Dedifferentiated amniotic fluid mesenchymal stem cell (primary cell): ENCODE measurements around the gene ARHGEF11.
"Not testable (repeated sequence)": the region's sequence is repeated elsewhere in the genome, so short reads cannot be mapped to it uniquely, and the experiment has no call there.

Source experiments
- DNase-seq: peaks from one replicate; pipeline ENCODE4 v3.0.0-alpha.2; 2016; ENCODE audit errors: extremely low spot score

Gene ARHGEF11

DNA sequence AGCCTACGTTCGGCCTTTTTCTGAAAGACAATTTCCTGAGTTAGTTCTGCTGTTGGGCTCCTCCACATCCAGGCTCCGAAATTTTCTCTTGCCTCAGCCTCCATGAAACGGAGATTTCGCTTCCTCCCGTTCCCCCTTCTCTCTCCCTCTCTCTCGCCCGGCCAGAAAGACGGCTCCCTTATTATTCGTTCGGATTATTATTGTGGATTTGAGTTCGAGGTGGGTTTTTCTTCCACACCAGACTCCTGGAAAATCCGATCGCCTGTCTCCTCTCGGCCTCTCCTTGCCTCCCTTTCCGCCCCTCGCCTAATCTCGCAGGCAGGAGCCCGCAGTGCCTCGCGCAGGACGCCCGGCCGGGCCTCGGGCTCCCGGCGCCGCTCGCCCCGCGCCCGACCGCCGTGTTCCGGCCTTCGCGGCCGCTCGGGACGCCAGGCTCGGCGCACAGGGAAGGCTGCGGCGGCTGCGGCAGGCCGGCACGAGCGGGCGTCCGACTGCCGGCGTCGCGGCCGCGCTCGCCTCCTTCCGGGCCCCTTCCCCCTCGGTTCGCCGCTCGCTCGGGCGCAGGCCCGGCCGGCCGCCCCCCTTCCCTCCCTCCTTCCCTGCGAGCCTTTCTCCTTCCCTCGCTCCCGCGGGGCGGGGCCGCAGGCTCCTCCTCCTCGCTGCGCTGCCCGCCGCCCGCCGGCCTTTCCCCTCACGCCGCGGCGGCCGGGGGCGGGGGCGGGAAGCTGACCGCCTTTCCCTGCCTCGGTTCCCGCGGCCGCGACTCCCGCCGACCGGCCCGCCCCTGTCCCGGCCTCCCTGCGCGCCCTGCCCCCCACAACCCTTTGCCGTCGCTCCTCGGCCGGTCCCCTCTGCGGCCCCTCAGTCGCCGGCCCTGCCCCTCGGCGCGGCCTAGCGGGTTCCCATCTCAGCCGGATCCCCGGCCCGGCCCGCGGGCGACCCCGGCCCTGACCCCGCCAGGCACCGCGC is at the start of gene ARHGEF11:
TSS of gene ARHGEF11 (minus strand) at position 493 of the 969 bp plus-strand sequence. CDS start 1,412 bp downstream, outside the sequence.
- peak; percentile 86 for DNase-seq

DNA sequence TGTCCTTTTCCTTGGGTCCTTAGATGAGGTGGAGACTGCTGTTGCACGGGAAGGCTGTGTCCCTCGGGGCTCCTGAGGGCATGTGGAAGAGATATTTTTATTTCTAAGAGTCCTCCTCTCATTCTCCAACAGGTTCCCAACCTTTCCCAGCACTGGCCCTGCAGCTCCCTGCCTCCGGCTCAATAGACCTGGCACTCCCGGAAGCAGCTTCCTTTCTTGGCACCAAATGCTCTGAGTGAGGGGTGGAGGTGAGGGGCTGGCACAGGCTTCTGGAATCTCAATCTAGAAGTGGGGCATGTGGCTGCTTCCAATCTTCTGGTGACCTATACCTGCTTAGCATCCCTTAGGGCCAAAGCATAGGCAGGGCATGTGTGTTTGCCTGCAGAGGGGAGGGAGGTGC is 49.5 kb upstream of the ARHGEF11 start:
- no peak for DNase-seq

DNA sequence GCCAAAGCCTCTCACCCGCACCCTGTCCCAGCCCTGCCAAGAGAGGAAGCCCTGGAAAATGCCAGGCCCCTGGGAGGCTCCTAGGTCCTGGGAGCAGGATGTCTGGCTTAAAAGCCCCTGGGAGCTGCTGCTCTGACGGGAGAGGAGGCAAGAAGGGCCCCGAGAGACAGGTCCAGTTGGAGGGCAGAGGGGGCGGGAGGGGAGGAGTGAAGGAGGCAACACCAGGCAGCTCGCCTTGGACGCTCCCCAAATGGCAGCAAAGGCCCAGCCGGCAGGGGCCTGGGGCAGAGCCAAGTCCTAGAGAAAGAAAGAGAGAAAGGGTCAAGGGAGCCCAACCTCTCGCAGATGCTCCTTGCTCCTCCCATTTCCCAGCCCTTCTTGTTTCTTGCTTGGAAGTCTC is 47.3 kb upstream of the ARHGEF11 start:
- no peak for DNase-seq

- no peak for DNase-seq
These were observed 46.2 kb upstream of the ARHGEF11 start for GRCh38 chr1:157091668-157092273.

- no peak for DNase-seq
These were observed 45.6 kb upstream of the ARHGEF11 start for GRCh38 chr1:157091186-157091585.

GRCh38 chr1:157090771-157091170 is 45.2 kb upstream of the ARHGEF11 start:
- DNase-seq: no peak

- DNase-seq: peak; percentile 94
These were observed 44.7 kb upstream of the ARHGEF11 start for GRCh38 chr1:157090196-157090647.

- no peak for DNase-seq
These were observed 44.2 kb upstream of the ARHGEF11 start for GRCh38 chr1:157089789-157090188.

DNA sequence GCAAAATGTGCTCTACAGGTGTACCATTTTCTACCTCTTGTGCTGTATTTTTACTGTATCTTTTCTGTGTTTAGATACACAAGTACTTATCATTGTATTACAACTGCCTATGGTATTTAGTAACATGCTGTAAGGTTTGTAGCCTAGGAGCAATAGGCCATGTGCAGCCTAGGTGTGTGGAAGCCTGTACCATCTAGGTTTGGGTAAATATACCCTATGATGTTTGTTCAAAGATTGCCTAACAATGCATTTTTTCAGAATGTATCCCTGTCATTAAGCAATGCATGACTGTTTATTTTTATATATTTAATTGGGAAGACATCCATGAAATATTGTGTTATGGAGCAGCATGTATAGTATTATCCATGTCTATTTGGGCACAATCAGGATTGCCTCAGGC is 43.1 kb upstream of the ARHGEF11 start:
- no peak for DNase-seq

GRCh38 chr1:157087030-157087429 is 41.5 kb upstream of the ARHGEF11 start:
- no peak for DNase-seq

GRCh38 chr1:157086299-157086698 is 40.8 kb upstream of the ARHGEF11 start:
- no peak for DNase-seq

DNA sequence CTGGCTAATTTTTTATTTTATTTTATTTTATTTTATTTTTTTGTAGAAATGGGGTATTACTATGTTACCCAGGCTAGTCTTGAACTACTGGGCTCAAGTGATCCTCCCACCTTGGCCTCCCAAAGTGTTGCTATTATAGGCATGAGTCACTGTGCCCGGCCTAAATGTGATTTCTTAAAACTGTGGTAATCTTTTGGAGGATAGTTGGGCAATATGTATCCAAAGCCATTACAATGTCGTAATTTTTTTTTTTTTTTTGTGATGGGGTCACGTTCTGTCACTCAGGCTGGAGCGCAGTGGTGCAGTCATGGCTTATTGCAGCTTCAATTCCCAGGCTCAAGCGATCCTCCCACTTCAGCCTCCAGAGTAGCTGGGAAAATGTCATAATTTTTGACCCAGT is 39.9 kb upstream of the ARHGEF11 start:
- DNase-seq: no peak

DNA sequence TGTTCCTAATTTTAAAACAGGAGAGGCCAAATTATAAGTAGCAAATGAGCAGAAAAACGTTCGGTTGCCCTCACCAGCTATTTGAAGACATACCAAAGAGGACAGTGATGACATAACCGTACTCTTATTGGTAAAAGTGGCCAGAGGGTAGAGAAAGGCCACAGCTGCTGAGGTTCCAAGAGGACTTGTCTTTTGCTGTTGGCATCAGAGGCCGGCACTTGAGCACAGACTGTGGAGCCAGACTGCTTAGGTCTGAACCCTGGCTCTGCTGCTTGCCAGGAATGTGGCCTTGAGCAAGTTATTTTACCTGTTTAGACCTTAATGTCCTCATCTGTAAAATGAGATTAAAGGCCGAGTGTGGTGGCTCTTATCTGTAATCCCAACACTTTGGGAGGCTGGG is 39.2 kb upstream of the ARHGEF11 start:
- no peak for DNase-seq

DNA sequence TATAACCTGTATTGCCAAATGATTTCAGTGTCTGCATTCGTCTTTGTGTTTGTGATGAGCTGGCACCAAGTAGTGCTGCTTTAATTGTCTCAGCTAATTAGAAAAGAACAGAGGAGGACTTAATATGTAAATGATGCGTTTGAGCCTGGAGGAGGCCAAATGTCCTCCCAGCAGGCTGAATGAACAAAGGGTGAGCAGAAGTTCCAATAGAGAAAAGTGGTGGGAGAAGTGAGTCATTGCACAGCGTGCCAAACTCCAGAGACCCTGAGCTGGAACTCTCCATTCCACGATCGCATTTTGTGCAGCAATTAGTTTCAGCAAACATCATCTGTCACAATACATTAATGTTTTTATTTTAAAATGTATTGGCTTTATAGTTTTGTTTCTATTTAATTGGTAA is 36.2 kb upstream of the ARHGEF11 start:
- DNase-seq: no peak

DNA sequence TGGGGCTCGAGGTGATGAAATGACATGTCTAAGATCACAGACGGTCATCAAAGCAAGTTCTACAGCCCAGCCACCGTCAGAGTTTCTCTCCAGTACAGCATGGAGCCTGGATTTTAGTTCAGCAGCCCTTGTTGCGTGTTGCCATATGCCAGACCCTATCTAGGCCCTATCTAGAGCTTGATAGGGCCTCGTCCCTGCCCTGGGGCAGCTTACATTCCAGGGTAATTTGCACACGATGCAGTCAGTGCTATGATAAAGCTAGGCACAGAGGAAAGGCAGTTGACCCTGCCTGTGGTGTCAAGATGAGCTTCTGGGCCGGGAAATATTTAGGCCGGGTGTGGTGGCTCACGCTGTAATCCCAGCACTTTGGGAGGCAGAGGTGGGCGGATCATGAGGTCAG is 35.2 kb upstream of the ARHGEF11 start:
- DNase-seq: no peak

DNA sequence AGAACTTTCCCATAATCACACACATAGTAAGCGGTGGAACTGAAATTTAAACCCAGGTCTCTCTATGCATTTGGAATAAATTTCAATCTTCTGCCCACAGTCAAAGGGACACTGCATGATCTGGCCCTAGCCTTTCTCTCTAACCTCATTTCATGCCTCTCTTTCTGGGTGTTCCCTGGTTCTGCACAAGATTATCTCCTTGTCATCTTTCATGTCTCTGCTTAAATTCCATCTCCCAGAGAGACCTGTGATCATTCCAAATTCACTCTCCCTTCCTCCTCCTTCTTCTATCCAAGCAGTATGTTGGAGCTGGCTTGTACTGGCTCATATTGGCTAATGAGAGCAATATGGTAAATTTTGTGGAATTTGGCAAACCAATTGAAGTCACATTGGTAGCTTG is 31.9 kb upstream of the ARHGEF11 start:
- DNase-seq: no peak

- no peak for DNase-seq
These were observed 28.6 kb upstream of the ARHGEF11 start for GRCh38 chr1:157073944-157074685.

GRCh38 chr1:157069601-157070000 is 24.1 kb upstream of the ARHGEF11 start:
- DNase-seq: no peak

DNA sequence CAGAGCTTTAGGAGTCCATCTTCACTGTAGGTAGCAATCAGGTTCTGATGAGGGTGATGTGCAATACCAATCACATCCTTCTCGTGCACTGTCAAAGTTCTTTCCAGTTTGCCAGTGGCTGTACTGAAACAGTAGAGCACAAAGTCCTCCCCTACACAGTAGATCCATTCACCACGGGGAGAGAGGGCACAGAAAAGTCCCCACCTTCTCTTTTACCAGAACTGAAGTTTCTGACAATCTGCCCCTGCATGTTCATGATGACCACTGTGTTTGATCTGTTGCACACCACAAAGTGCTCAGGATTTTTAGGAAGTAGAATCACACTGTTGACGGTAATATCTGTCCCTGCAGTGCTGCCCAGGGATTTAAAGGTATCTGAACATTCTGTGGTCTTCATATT is 13.7 kb upstream of the ARHGEF11 start:
- not testable (repeated sequence) for DNase-seq

GRCh38 chr1:157056269-157056668 is 10.7 kb upstream of the ARHGEF11 start:
- DNase-seq: no peak

- not testable (repeated sequence) for DNase-seq
These were observed 10.2 kb upstream of the ARHGEF11 start for GRCh38 chr1:157055729-157056128.

DNA sequence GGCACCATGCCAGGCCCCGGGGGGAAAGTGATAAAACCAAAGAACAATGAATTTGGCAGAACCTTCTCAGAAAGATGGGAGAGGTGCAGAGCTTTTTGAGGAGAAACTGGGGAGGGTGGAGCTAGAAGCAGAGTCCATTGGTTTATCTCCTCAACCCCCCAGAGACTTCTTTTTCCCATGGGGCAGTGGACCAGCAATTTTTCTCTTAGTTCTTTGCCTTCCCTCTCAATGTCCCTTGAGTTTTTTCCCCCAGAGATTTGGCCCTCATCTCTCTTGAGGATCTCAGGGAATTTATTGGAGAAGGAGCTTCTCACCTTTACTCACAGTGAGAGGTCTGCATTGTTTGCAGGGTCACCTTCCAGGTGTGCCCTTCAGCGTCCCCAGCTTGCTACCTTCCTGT is 5.3 kb upstream of the ARHGEF11 start:
- no peak for DNase-seq
